GM21576 (cell line): ENCODE data around the gene PRRC2C.
"Not testable (repeated sequence)": the region's sequence is repeated elsewhere in the genome, so short reads cannot be mapped to it uniquely, and the experiment has no call there.

ENCODE experiments used
- ATAC-seq: cut with Tn5 transposase; IDR thresholded peaks from one replicate; pipeline ENCODE4 v1.9.1; 2021; ENCODE audit warnings: mild to moderate bottlenecking, moderate library complexity; ENCODE audit not compliant: unreplicated experiment

PRRC2C gene

GRCh38 chr1:171500304-171500703 lies 15.0 kb downstream of the PRRC2C start:
- no peak for ATAC-seq

- ATAC-seq, result no peak
Observed at GRCh38 chr1:171500803-171501202, 15.5 kb downstream of the PRRC2C start.

- ATAC-seq, result no peak
Observed at GRCh38 chr1:171501305-171502024, 16.1 kb downstream of the PRRC2C start.

DNA sequence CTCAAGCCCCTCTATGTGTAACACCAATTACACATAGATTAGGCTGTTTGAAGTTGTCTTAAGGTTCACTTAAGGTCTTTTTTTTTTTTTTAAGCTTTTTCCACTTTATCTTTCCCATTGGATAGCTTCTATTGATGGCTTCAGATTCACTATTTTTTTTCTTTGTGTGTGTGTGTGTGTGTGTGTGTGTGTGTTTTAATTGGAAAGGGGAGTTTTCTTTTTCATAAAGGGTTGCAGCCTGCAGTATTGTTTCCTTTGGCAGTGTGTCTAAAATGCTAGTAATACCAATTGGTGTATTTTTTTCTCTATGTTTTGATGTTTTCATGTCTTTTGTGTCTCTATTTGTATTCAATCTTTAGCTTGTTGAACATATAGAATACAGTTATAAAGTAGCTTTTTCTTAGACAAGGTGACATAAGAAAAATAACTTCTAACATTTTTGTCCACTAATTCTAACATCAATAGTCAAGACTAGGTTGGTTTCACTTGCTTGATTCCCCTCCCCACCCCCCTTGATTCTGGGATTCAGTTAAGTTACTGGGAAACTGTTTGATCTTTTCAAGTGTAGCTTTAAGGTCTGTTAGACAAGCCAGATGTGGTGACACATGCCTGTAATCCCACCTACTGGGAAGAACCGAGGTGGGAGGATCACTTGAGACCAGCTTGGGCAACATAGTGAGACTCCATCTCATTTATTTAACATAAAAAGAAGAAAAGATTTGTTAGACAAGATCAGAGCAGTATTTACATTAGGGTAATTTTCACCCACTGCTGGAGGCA lies 21.4 kb downstream of the PRRC2C start:
- no peak for ATAC-seq

DNA sequence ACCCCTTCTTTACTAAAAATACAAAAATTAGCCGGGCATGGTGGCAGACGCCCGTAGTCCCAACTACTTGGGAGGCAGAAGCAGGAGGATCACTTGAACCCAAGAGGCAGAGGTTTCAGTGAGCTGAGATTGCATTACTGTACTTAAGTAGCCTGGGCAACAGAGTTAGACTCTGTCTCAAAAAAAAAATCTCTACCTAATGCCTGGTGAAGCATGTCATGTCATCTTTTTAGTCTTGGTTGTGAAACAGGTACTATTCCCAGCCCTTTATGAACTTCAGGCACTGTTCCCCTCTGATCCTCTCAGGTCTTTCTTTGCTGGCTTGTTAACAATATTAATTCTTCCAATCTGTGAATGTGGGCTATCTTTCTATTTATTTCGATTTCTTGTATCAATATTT lies 22.1 kb downstream of the PRRC2C start:
- no peak for ATAC-seq

- ATAC-seq, result no peak
Observed at GRCh38 chr1:171509191-171509590, 23.9 kb downstream of the PRRC2C start.

- no peak for ATAC-seq
Observed at GRCh38 chr1:171513743-171514142, 28.4 kb downstream of the PRRC2C start.

- ATAC-seq, result no peak
Observed at GRCh38 chr1:171515299-171515698, 30.0 kb downstream of the PRRC2C start.

DNA sequence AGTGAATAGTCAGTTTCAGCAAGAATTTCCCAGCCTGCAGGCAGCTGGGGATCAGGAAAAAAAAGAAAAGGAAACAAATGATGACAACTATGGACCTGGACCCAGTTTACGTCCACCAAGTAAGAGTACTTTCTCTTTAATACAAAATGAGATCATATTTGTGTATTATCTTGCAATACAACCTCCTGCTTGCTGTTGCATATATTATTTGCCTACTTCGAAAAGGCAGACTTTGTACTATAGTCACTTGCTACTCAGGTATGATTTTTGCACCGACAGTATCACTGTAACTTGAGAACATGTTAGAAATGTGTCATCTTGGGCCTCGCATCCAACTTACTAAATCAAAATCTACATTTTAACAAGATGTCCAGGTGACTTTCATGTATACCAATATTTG lies 30.4 kb downstream of the PRRC2C start:
- ATAC-seq, result no peak

DNA sequence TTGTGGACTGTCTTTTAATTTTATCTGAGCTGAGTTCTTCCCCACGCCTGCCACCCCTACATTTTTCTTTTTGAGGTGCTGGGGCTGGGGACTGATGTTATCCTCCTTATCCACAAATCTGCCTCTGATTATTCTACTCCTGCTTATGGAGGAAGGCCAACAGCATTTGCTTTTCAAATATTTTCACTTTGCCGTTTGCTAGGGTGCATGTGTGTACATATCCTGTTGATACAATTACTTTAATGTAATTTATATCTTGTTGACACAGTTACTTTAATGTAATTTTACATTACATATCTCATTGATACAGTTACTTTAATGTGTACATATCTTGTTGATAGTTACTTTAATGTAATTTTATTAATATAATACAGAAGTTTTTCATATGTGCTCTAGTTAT lies 36.2 kb downstream of the PRRC2C start:
- ATAC-seq, result no peak

GRCh38 chr1:171530676-171531075 lies 45.3 kb downstream of the PRRC2C start:
- ATAC-seq, result no peak

GRCh38 chr1:171532520-171532919 lies 47.2 kb downstream of the PRRC2C start:
- ATAC-seq, result no peak

GRCh38 chr1:171545523-171545922 lies 60.2 kb downstream of the PRRC2C start:
- no peak for ATAC-seq

DNA sequence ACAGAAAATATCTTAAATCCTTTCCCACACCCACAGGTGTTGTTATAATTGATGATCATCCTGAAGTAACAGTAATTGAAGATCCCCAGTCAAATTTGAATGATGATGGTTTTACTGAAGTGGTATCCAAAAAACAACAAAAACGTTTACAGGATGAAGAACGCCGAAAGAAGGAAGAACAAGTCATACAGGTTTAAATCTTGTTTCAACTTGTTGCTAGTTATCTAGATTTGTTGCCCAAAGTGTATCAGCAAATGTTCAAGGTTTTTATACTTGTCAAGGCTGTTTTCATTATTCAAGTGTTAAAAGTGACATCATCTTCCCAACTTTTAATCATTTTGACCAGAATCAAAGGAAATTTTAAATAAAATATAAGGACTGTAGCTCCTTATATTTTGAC lies 64.7 kb downstream of the PRRC2C start:
- ATAC-seq, result no peak

DNA sequence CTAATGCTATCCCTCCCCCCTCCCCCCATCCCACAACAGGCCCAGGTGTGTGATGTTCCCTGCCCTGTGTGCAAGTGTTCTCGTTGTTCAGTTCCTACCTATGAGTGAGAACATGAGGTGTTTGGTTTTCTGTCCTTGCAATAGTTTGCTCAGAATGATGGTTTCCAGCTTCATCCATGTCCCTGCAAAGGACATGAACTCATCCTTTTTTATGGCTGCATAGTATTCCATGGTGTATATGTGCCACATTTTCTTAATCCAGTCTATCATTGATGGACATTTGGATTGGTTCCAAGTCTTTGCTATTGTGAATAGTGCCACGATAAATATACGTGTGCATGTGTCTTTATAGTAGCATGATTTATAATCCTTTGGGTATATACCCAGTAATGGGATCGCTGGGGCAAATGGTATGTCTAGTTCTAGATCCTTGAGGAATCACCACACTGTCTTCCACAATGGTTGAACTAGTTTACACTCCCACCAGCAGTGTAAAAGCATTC lies 65.3 kb downstream of the PRRC2C start:
- not testable (repeated sequence) for ATAC-seq

GRCh38 chr1:171553960-171554359 lies 68.6 kb downstream of the PRRC2C start:
- not testable (repeated sequence) for ATAC-seq

DNA sequence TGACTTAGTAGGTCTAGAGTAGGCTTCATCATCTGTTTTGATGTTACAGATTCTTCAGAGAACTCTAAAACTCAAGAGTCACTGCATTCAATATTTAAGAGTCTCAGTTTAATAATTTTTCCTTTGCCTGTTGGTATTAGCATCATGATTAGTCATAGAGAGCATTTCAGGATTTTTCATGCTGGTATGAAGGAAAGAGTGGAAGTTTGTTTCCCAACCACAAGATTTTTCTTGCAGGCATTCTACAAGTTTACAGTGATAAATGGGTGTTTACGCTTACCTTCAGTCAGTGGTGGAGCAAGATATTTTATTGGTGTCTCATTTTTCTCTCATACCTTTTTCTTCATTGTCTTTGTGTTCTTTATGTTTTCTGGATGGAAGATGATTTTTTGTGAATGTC lies 78.3 kb downstream of the PRRC2C start:
- ATAC-seq, result no peak

DNA sequence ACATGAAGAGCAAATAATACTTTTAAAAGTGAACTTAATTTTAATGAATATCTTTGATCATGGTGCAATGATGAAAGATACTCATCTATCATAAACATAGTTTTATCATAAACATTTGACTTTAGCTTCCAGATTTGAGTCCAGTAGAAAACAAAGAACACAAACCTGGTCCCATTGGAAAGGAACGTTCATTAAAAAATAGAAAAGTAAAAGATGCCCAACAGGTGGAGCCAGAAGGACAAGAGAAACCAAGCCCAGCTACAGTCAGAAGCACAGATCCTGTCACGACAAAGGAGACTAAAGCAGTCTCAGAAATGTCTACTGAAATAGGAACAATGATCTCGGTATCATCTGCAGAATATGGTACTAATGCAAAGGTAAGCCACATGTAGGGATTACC lies 81.1 kb downstream of the PRRC2C start:
- no peak for ATAC-seq

DNA sequence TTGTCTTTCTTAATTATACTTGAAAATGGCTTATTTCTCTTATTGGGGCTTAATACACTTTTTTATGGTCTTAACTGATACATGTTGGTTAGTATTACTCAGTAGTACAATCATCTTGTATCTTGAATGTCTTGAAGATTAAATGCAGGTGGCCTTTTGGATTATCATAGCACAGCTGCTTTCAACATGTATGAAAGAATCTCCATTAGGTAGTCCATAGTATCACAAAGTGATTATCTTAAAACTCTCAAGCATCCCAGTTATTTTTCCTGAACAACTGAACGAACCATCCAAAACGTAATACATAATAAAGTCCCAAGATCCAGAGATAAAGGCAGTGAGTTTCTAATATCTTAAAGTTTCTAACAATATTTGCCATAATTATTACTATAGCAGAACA lies 85.0 kb downstream of the PRRC2C start:
- ATAC-seq, result no peak

GRCh38 chr1:171576144-171576543 lies 90.8 kb downstream of the PRRC2C start:
- no peak for ATAC-seq

DNA sequence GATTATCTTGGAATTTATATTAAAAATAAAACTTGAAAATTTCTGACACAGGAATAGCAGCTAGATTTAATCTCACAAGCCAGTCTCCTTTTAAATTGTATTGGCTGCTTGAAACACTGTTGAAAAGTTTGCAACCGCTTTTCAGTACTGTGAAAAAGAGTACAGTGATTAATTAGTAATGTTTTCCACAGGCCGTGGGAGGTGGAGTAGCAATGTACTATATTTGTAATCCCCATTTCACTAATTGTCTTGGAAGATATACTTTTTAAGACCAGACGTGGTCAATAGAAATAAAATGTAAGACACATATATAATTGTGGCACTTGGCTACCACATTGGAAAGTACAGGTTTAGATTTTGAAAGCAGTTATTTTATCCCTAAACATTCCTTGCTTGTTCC lies 95.9 kb downstream of the PRRC2C start:
- no peak for ATAC-seq

DNA sequence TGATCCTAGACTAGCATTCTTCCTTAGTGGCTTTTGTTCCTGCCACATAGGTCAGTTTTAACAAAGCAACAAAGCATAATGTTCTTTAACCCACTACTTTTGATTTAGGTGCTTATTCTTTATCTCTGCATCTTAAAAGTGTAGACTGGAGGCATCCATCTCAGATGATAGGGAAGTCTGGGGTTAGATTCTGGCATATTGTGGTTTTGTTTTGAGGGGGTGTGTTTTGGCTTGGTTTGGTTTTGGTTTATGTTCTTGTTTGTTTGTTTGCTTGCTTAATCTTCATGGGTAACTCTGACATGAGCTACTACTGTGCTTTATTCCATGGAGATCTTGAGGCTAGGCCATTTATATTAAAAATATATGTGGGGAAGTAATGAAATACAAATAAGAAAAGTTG lies 96.4 kb downstream of the PRRC2C start:
- no peak for ATAC-seq
